ENCODE measurements around the gene PRICKLE4.

PRICKLE4 gene

DNA sequence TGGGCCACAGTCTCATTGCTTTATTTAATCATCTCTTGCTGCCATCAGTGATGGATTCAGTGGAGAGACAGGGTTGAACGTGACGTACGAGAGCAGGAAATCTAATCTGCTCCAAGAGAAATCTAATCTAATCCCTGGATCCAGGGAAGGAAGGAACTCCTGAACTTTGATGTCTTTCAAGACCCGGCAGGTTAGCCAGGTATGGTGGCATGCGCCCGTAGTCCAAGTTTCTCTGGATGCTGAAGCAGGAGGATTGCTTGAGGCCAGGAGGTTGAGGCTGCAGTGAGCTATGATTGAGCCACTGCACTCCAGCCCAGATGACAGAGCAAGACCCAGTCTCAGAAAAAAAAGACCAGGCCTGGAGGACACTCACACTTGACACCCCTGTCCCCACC, 21.9 kb upstream of the PRICKLE4 start:
- Histone ChIP-seq H3K9me3 (replicated peaks; ENCODE audit: insufficient read depth, low read length) (no peaks in the 10 kb centered on the region), H3K27ac (ENCODE audit: low read length) (no peak overlapping the region), H3K9ac (ENCODE audit: low read length) (no peak overlapping the region), H3K4me1 (ENCODE audit: low read length) (no peaks in the 10 kb centered on the region), H3K9me2 (replicated peaks; ENCODE audit: insufficient read depth, low read length) (no peaks in the 10 kb centered on the region), H4K20me1 (ENCODE audit: insufficient read depth, low read length) (no peaks in the 10 kb centered on the region), H3F3A (ENCODE audit: insufficient read depth, low read length) (no peaks in the 10 kb centered on the region), H3K27me3 (replicated peaks; ENCODE audit: insufficient read depth, low read length) (0 out of 2 replicates have a peak, but pooled peaks cover 3% of the 10 kb centered on the region), H3K4me2 (ENCODE audit: low read depth, low read length) (no peak overlapping the region), H3K36me3 (replicated peaks; ENCODE audit: insufficient read depth, low read length) (no peaks in the 10 kb centered on the region), H3K79me2 (ENCODE audit: low read length) (no peaks in the 10 kb centered on the region), H3K4me3 (ENCODE audit: low read length) (no peak overlapping the region), H2AFZ (ENCODE audit: low read length) (no peak overlapping the region)
- DNase-seq = no peak
- no peak for TF ChIP-seq EZH2 (optimal IDR thresholded peaks at IDR 0.05; ENCODE audit: low read depth, low read length)
- TF ChIP-seq, protein P1, sequence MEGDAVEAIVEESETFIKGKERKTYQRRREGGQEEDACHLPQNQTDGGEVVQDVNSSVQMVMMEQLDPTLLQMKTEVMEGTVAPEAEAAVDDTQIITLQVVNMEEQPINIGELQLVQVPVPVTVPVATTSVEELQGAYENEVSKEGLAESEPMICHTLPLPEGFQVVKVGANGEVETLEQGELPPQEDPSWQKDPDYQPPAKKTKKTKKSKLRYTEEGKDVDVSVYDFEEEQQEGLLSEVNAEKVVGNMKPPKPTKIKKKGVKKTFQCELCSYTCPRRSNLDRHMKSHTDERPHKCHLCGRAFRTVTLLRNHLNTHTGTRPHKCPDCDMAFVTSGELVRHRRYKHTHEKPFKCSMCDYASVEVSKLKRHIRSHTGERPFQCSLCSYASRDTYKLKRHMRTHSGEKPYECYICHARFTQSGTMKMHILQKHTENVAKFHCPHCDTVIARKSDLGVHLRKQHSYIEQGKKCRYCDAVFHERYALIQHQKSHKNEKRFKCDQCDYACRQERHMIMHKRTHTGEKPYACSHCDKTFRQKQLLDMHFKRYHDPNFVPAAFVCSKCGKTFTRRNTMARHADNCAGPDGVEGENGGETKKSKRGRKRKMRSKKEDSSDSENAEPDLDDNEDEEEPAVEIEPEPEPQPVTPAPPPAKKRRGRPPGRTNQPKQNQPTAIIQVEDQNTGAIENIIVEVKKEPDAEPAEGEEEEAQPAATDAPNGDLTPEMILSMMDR (IDR thresholded peaks at IDR 0.05; ENCODE audit: low read length) = no peak
- TF ChIP-seq EZH2phosphoT487 (IDR thresholded peaks at IDR 0.05; ENCODE audit: low read length) = no peak

DNA sequence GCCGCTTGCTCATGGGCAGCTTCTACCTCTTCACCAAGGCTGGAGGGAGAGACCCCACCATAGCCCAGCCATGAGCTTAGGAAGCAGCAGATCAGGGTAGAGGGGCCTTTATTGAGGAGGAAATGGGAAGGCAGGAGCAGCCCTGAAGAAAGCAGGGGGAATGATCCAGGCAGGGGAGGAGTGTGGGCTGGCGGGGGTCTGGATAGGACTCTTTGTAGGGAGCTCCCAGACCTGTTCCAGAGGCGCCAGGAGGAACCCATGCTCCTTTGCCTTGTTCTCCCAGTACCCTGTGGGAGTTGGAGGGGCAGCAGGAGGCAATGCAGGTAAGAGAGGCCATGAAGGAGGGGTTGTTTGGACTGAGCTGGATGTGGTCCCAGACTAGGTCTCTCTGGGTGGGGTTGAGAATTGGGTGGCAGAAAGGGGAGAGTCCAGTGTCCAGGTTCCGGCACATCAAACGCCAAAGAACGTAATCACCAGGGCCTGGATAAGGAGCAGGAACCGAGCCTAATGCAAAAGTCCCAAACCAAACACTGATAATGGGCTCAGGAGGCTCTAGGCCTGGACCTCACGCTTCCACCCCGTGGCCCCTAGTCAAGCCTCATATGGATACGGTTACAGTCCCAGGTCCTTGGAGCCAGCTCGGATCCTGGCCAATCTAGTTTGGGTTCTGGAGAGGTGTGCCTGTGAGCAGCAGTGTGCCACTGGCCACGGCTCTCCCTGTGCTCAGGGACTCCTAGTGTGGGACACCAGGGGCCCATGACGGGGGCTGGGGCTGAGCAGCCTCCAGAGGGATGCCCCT, 21.3 kb upstream of the PRICKLE4 start:
- no peak for DNase-seq

DNA sequence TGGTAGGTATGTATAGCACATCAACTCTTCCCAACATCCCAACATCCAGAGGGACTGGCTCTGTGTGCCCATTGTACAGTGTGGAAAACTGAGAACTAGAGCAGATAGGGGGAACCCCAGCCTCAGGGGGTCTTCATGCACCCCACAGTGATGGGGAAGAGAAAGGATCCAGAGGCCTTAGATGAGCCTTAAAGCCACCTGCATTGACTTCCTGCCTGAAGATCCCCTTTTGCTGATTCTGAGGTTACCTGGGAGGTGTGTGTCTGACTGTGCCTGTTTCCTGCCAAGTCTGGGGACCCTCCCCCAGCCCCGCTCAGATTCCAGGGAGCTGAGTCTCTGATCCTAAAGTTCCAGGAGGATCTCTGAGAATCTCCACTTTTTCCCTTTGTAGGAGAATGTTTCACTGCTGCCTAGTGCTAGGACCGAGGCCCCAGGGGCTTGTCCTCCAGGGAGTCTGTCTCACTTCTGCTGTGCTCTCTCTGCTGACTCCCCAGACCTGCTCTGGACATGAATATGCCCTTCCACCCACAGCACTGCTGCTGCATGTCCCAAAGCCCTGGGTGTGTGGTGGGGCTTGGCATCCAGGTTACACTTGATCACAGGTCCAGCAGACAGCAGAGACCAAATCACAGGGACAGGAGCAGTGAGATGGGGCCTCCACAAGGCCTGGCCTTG, 20.5 kb upstream of the PRICKLE4 start:
- Histone ChIP-seq H3K9ac (ENCODE audit: low read length) (no peak overlapping the region), H3K4me1 (ENCODE audit: low read length) (no peaks in the 10 kb centered on the region), H3K27ac (ENCODE audit: low read length) (no peak overlapping the region), H4K20me1 (ENCODE audit: insufficient read depth, low read length) (no peaks in the 10 kb centered on the region), H3K36me3 (replicated peaks; ENCODE audit: insufficient read depth, low read length) (no peaks in the 10 kb centered on the region), H3K9me3 (replicated peaks; ENCODE audit: insufficient read depth, low read length) (no peaks in the 10 kb centered on the region), H3K9me2 (replicated peaks; ENCODE audit: insufficient read depth, low read length) (no peaks in the 10 kb centered on the region), H3K79me2 (ENCODE audit: low read length) (no peaks in the 10 kb centered on the region), H3K27me3 (replicated peaks; ENCODE audit: insufficient read depth, low read length) (0 out of 2 replicates have a peak, but pooled peaks cover 3% of the 10 kb centered on the region), H3K4me3 (ENCODE audit: low read length) (no peak overlapping the region), H2AFZ (ENCODE audit: low read length) (no peak overlapping the region), H3K4me2 (ENCODE audit: low read depth, low read length) (no peak overlapping the region), H3F3A (ENCODE audit: insufficient read depth, low read length) (no peaks in the 10 kb centered on the region)
- no peak for DNase-seq
- TF ChIP-seq, protein P1 (IDR thresholded peaks at IDR 0.05; ENCODE audit: low read length) = no peak
- no peak for TF ChIP-seq EZH2phosphoT487 (IDR thresholded peaks at IDR 0.05; ENCODE audit: low read length)
- TF ChIP-seq EZH2 (optimal IDR thresholded peaks at IDR 0.05; ENCODE audit: low read depth, low read length) = no peak

More for the DNA sequence above, 21.3 kb upstream of the PRICKLE4 start:
- Histone ChIP-seq H3K79me2 (ENCODE audit: low read length) (no peaks in the 10 kb centered on the region), H3K4me3 (ENCODE audit: low read length) (no peak overlapping the region), H3K27me3 (replicated peaks; ENCODE audit: insufficient read depth, low read length) (0 out of 2 replicates have a peak, but pooled peaks cover 3% of the 10 kb centered on the region), H3K27ac (ENCODE audit: low read length) (no peak overlapping the region), H2AFZ (ENCODE audit: low read length) (no peak overlapping the region), H3K9me3 (replicated peaks; ENCODE audit: insufficient read depth, low read length) (no peaks in the 10 kb centered on the region), H3K9me2 (replicated peaks; ENCODE audit: insufficient read depth, low read length) (no peaks in the 10 kb centered on the region), H3K4me1 (ENCODE audit: low read length) (no peaks in the 10 kb centered on the region), H3K9ac (ENCODE audit: low read length) (no peak overlapping the region), H3K36me3 (replicated peaks; ENCODE audit: insufficient read depth, low read length) (no peaks in the 10 kb centered on the region), H4K20me1 (ENCODE audit: insufficient read depth, low read length) (no peaks in the 10 kb centered on the region), H3K4me2 (ENCODE audit: low read depth, low read length) (no peak overlapping the region), H3F3A (ENCODE audit: insufficient read depth, low read length) (no peaks in the 10 kb centered on the region)
- no peak for TF ChIP-seq EZH2phosphoT487 (IDR thresholded peaks at IDR 0.05; ENCODE audit: low read length)
- TF ChIP-seq, protein P1 (IDR thresholded peaks at IDR 0.05; ENCODE audit: low read length) = no peak
- TF ChIP-seq EZH2 (optimal IDR thresholded peaks at IDR 0.05; ENCODE audit: low read depth, low read length) = no peak
